Iris pigment epithelial cell (primary cell): ENCODE results near the gene APP.
"Not testable (repeated sequence)": the region's sequence is repeated elsewhere in the genome, so short reads cannot be mapped to it uniquely, and the experiment has no call there.

Source experiments
- DNase-seq: peaks from one replicate; pipeline ENCODE4 v3.0.0-alpha.2; 2011; ENCODE audit warnings: low read depth

APP gene

GRCh38 chr21:26020081-26020480, 150.5 kb downstream of the APP start:
- no peak for DNase-seq

- DNase-seq: no peak
These were observed 151.3 kb downstream of the APP start for GRCh38 chr21:26019236-26019635.

- DNase-seq: no peak
These were observed 156.6 kb downstream of the APP start for GRCh38 chr21:26013970-26014369.

- not testable (repeated sequence) for DNase-seq
These were observed 158.1 kb downstream of the APP start for GRCh38 chr21:26012482-26012881.

- no peak for DNase-seq
These were observed 159.2 kb downstream of the APP start for GRCh38 chr21:26011292-26011940.

- DNase-seq: peak; percentile 49
These were observed 162.5 kb downstream of the APP start for GRCh38 chr21:26007951-26008498.

GRCh38 chr21:26005464-26005863, 165.1 kb downstream of the APP start:
- no peak for DNase-seq

GRCh38 chr21:26003404-26003803, 167.2 kb downstream of the APP start:
- DNase-seq: no peak

GRCh38 chr21:26001356-26001755, 169.2 kb downstream of the APP start:
- no peak for DNase-seq

GRCh38 chr21:25999921-26000582, 170.5 kb downstream of the APP start:
- no peak for DNase-seq

- DNase-seq: peak; percentile 8
These were observed 172.6 kb downstream of the APP start for GRCh38 chr21:25997788-25998611.

- DNase-seq: no peak
These were observed 175.3 kb downstream of the APP start for GRCh38 chr21:25995278-25995677.

- no peak for DNase-seq
These were observed 175.8 kb downstream of the APP start for GRCh38 chr21:25994758-25995163.

- no peak for DNase-seq
These were observed 181.8 kb downstream of the APP start for GRCh38 chr21:25988738-25989137.

- DNase-seq: no peak
These were observed 183.0 kb downstream of the APP start for GRCh38 chr21:25987531-25987930.

- DNase-seq: no peak
These were observed 183.6 kb downstream of the APP start for GRCh38 chr21:25986928-25987327.

- DNase-seq: no peak
These were observed 184.6 kb downstream of the APP start for GRCh38 chr21:25985990-25986389.

- DNase-seq: no peak
These were observed 186.0 kb downstream of the APP start for GRCh38 chr21:25984538-25984937.

GRCh38 chr21:25983745-25984144, 186.8 kb downstream of the APP start:
- DNase-seq: no peak

- no peak for DNase-seq
These were observed 189.9 kb downstream of the APP start for GRCh38 chr21:25980710-25981109.

GRCh38 chr21:25979845-25980616, 190.5 kb downstream of the APP start:
- no peak for DNase-seq

- no peak for DNase-seq
These were observed 193.4 kb downstream of the APP start for GRCh38 chr21:25977068-25977611.
